GM19025 (cell line): ENCODE data around the gene RNF146.
A peak's percentile ranks its signal among the peaks of the same experiment; 100 is the strongest.
"Not testable (repeated sequence)": the region's sequence is repeated elsewhere in the genome, so short reads cannot be mapped to it uniquely, and the experiment has no call there.

ENCODE experiments used
- ATAC-seq: cut with Tn5 transposase; IDR thresholded peaks from one replicate; pipeline ENCODE4 v1.9.1; 2021; ENCODE audit warnings: mild to moderate bottlenecking, low read depth, moderate library complexity; ENCODE audit not compliant: unreplicated experiment

The RNF146 gene, protein sequence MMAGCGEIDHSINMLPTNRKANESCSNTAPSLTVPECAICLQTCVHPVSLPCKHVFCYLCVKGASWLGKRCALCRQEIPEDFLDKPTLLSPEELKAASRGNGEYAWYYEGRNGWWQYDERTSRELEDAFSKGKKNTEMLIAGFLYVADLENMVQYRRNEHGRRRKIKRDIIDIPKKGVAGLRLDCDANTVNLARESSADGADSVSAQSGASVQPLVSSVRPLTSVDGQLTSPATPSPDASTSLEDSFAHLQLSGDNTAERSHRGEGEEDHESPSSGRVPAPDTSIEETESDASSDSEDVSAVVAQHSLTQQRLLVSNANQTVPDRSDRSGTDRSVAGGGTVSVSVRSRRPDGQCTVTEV

DNA sequence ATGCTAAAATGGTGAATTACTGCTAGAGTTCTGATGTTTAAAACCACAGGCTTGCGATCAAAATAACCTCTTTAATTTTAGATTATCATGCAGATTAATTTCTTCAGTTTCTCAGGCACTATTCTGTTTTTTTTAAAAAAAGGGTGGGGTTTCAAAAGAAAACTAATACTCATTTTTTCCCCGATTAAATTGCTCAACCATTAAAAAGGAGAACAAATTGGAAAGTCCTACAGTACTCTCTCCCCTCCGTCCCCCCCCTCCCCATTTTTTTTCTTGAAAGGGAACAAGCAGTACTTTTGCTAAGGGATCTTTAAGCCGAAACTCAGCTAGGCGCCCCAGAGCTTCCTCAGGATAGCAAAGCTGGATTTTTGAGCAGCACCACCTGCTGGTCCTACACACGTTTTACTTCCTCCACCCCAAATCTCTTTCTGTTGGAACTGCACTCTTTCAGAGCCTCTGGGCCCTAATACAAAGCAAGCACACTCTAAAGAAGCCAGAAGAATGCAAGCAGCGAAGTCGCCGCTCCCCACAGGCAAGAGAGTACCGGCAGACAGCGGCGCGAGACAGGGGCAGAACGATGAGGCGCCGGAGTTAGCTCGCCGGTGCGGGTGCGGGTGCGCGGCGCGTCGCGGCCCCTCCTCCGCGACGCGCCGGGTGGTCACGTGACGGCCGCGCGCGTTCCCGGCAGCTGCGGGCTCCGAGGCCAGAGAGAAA, at the start of gene RNF146:
TSS of gene RNF146 (plus strand) at position 687 of the 714 bp plus-strand sequence. CDS start 13,475 bp downstream, outside the sequence.
- peak; percentile 76 for ATAC-seq

DNA sequence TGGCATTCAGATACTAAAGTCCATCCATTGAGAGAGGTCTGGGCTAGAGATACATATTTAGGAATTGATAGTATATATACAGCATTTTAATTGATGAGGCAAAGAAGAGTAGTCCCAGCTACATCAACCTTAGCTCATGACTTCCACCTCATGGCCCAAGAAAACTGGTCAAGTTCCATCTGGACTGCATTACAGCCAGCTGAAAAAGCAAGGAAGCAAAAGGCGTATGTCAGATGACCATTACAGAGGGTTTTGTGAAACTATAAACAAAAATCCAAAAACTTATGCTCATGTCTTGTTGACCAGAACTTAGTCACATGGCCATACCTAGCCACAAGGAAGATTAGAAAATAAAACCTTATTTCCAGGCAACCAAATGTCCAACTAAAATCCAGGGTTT, 46.8 kb upstream of the RNF146 start:
- ATAC-seq, result no peak

DNA sequence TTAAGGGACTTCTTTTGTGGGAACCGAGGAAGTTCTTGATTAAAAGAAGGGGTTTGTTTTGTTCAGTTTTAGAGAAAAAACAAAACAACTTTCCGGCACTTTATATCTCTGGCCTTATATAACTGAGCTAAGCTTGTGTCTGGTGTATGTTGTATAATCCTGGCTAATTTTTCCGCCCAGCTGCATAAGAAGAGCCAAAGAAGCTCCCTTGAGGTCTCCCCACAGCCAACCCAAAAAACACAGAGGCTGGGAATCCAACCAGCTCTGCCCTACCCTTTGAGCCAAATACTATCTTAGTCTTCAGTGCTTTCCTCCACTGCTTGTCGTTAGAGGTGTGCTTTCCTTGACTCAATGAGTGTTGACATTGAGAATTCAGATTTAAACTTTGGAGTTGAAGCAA, 45.5 kb upstream of the RNF146 start:
- ATAC-seq, result no peak

DNA sequence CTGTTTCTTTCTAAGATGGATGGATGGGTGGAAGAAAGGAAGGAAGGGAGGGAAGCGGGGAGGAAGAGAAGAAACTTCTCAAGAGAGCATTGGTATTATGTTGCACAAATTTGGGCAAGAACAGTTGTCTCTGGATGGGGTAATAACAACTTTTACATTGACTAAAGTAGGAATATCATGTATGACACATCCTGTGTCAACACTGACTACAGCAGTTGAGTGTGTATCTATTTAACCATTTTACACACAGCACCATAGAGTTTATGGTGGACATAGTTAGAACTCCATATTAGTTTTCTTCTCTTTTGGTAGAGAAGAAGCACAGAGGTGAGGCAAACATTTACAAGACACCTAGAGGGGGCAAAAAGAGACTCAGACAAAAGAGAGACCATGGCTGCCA, 44.2 kb upstream of the RNF146 start:
- ATAC-seq, result no peak

DNA sequence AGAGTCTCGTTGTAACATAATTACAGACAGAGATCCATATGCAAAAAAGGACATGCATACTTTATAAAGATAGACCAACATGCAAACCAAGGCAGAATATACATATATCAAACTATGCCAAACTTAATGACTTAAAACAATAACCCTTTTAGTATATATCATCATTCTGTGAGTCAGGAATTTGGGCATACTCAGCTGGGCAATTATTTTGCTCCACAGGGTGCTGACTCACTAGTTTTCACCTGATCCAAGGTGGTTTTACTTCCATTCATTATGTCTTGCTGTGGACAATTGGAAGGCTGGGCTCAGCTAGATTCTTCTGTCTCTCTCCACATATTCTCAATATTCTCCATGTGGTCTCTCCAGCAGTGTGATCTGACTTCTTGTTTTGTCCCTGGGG, 41.2 kb upstream of the RNF146 start:
- ATAC-seq, result no peak

DNA sequence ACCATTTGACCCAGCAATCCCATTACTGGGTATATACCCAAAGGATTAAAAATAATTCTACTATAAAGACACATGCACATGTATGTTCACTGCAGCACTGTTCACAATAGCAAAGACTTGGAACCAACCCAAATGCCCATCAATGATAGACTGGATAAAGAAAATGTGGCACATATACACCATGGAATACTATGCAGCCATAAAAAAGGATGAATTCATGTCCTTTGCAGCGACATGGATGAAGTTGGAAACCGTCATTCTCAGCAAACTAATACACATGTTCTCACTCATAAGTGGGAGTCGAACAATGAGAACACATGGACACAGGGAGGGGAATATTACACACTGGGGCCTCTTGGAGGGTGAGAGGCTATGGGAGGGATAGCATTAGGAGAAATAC, 32.8 kb upstream of the RNF146 start:
- ATAC-seq, result not testable (repeated sequence)

DNA sequence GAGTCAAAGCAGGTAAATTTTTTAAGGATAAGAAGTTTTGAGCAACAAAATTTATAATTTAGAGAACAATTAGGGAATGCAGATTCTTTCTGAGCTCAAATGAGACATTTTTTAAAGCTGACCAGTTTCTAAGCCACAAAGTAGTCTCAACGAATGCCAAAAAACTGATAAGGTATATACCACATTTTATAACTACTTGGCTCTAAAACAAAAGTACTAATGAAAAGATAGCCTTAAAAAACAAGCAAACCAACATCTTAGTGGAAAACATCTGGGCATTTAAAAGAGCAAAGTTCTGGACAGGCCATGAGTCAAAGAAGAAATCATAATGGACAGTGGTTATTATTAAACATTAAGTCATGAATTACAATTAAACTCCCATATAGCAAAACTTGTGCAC, 23.2 kb upstream of the RNF146 start:
- ATAC-seq, result no peak

DNA sequence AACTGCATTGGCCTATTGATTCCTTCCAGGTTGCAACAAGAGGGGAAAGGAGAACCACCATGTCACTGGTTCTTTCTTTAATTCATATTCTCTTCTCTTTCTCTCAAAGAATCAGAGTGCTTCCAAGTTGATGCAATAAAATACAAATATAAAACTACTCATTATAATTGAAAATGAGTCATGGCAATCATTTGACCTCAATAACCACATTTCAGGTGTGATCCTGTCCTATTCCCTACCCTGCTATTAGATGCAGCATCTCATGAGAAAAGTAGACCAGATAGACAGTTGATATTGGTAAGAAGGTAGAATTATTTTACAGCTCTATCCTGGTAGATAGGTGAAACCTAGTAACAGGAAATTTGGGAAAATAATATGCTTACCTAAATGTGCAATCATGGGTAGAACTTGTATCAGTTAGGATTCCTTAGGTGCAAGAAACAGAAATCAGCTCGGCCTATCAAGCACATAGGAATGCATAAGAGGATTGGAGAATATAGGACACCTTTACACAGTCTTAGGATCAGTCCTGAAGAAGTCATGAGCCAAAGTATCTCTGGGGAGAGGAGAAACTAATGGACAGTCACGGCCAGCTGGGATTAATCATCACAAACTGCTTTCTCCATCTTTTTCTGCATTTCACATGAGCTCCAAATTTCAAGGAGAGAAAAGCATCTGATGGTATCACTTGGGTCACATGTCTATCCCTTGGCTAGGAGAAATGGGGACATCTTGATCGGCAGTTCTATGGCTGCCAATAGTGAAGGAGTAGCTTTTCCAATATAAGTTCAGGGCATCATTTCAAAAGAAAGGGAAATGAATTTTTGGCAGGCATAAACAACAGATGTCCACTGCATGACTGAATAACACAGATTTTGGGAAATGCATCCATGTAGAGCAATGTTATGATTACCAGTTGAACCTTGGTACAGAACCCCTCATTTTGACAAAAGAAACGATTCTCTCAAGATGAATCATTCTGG, 19.3 kb upstream of the RNF146 start:
- ATAC-seq, result no peak

DNA sequence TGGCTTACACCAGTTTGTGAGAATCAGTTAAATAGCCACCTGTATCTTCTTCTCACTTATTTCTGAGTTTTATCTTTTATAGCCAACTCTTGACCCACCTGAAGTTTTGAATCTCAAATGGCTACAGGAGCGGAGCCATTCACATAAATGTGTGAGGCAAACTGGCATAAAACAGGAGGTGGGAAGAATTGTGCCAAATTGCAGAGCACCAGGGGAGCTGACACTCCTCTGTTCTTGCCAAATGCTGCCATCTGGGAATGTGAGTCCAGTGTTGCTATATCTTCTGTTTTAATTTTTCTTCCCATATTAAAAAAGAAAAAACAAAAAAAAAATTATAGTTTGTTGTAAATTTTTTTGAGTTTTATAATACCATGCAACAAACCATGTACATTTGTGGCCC, 17.0 kb upstream of the RNF146 start:
- no peak for ATAC-seq

DNA sequence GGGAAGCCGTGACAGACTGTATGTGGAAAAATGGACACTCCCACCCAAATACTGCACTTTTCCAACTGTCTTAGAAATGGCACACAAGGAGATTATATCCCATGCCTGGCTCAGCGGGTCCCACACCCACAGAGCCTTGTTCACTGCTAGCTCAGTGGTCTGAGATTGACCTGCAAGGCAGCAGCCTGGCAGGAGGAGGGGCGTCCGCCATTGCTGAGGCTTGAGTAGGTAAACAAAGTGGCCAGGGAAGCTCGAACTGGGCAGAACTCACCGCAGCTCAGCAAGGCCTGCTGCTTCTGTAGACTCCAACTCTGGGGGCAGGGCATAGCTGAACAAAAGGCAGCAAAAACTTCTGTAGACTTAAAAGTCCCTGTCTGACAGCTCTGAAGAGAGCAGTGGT, 11.4 kb upstream of the RNF146 start:
- no peak for ATAC-seq

DNA sequence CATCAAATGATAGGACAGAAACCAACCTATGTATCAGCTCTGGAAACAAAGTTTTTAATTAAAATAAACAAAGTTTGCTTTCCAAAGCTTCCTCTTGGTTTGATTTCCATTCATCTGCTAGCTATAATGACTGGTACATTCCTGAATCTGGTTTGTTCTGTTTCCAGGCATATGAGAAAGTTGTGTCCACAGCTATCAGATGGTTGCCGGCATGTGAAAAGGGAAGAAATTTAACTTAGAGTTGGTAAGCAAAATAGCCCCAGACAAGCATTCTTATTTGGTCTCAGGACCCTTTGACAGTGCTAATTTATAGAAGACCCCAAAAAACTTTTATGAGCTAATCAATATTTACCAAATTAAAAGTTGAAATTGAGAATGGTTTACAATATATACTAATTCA, 3.8 kb upstream of the RNF146 start:
- no peak for ATAC-seq

DNA sequence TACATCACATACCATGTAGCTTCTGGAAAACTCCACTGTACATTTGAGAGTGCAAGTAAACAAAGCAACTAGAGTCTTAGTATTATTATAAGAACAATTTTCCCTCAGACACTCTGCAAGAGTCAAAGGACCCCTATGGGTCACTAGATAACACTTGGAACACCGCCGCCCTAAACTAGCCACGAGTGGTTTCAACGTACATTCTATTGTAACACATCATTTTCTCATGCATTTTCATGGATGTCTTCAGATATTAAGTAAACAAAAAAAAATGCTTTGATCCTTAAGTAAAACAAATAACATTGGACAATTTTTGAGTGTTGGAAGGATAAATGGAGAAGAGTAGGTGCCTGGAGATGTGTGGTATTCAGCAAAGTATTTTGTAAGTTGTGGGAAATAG, 3.2 kb upstream of the RNF146 start:
- no peak for ATAC-seq

DNA sequence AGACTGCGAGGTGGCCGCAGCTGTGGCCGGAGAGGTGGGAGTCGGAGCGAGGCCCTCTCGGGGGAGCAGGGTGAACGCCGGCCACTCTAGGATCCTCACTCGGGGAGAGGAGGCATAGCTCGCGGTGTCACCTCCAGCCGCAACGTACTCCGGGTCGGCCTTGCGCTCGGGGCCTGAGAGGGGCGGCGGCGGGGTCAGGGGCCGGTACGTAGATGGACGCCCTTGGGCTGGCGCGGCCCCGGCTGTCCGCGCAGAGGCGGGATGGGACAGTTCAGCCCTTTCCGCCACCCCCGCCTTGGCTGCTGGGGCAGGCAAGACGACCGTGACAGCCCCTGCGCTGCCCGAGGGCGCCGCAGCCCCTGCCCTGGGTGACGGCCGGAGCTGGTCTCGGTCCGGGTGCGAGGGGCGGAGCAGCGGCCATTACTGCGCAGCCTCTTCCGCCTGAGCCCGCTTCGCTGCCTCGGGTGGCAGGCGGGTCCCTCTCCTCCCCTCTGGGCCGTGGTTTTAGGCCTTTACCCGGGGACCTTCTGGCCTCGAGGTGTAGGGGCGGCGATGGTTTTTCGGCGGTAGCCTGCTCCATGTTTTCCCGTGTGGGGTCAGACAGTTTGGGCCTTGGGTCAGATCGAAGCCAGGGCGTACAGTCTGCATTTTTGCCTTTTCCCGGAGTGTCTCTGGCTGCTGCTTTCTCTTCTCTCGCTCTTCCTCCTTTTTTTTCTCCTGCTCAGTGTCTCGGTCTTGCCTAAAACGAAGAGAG, 405 bp downstream of the RNF146 start:
- ATAC-seq, result peak; percentile 65

DNA sequence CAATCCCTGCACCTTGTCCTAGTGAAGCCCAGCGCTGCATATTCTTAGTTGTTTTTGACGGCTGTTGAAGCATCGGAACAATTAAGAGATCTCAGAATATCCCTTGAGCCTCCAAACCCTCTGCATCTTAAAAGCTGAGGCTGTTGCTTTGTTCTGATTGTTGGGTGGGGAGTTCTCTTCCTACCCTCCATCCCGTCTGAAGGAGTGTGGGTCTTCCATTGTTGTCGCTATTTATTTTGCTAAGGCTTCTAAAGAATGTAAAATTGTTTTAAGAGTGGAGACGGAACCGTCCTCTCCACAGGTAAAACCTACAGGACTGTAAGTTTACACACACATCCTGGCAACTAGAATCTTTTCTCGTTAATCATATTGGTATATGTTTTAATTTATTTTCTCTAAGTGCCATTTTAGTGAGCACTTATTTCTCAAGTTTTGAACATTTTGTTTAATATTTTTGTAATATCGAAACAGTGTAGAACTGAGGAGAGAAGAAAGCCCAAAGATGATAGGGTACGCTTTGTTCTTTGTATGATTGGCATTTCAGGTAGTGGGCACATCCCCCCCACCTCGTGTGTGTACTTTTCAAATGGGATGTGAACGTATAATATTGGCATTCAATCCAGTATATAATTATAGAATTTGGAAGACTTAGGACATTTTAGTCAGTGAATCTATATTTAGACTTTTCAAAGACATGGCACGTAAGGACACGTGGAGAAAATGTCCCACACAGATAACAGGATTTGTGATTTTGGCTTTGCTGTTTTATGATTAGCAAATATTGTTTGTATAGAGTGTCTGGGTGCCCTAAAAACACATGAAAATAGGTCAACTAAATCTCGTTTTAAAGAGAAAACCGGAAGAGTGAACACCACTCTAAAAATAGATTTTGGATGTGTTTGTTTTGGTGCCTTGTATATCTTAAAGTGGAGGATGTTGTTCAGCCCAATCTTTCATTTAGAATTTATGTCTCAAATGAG, 1.3 kb downstream of the RNF146 start:
- no peak for ATAC-seq

DNA sequence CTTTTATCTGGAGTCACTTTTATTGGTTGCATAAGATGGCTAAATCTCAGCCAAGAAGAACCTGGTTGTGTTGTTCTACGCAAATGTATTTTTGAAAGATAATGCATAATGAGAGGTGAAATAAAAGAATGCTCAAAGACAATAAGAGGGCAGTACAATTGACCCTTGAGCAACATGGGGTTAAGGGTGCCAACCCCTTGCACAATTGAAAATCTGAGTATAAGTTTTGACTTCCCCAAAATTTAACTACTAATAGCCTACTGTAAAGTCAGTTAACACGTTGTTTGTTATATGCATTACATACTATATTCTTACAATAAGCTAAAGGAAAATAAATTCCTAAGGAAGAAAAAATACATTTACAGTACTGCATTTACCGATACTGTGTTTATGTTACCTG, 5.9 kb downstream of the RNF146 start:
- ATAC-seq, result no peak

DNA sequence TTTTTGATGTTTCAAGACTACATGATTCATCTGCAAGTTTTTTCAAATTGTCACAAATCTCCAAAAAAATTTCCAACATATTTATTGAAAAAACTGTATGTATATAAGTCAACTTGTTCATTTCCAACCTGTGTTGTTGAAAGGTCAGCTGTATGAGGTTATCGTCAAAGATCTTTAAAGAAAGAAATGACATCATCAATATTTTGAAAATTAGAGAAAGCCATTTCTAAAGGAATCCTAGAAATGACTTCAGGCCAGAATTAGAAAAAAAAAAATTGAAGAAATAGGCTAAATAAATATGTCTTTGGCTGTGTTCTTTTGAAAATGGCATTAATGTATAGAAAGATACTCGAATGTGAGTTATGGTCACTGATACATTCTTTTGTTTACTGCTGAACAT, 6.8 kb downstream of the RNF146 start:
- ATAC-seq, result no peak

DNA sequence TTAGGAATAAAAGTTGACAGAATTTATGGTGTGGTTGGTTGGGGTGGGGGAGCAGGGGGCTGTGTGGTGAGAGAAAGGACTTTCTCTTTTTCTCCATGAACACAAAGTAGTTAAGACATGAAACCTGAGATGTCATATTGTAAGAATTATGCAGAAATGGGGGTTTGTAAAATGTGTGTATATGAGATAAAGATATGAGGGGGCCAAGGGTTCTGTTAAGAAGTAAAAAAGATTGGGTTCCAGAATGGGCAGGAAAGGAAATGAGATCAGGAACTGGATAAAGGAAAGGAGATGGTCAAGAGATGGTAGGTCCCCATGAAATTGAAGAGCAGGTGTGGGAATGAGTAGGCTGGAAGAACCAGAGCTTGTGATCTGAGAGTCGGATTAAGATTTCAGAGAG, 9.7 kb downstream of the RNF146 start:
- ATAC-seq, result no peak

DNA sequence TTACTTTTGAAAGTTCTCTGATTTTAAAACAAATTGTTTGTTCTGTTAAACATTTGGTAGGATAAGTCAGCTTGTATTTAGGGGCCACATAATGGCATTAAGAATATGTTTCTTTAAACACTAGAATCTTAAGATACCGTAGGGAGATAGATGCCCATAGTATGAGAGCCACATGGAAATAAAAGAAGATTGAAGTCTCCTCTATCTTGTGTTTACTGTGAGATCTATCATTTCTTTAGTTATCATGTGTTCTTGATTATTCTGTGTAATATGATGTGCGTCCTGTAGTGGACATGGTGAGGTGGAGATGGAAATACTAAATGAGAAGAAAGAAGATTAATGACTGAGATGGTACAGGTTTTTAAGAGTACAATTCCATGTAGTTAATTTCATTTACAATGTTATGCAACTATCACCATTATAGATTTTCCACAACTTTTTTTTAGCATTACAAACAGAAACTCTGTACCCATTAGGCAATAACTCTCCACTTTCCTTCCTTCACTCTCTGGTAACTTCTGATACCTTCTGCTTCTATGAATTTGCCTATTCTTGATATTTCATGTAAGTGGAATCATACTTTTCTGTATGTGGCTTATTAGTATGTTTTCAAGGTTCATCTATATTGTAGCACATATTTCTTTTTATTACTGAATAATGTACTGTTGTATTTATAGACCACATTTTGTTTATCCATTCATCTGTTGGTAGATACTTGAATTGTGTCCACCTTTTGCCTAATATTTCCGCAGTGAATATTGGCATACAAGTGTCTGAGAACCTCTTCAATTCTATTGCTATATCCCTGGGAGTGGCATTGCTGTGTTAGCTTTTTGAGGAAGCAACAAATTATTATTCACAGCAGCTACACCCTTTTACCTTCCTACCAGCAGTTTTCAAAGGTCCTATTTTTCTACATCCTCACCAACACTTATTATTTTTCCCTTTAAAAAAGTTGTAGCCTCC, 11.5 kb downstream of the RNF146 start:
- ATAC-seq, result no peak
